G401 (cell line): ENCODE results near the gene KIF1A. TPM values are rescaled to one million over a fixed set of nuclear protein-coding genes. Genes with fewer than 3 reads are reported as not detected.

Experiments used
- total RNA-seq: library from RNA; depleted of rRNA; stranded (reverse); fragments of >200 nt; shearing (Covaris generic); gene quantifications from 2 replicates; pipeline ENCODE4 v1.2.3, GENCODE V29; 2014; rRNA removed

KIF1A gene
- total RNA-seq, 1 experiment from 2014 or later: 24.9 TPM

Other genes starting within 250 kb of the KIF1A start
- 37.6 and 43.0 TPM in 2 replicates for gene CAPN10, start 233.5 kb downstream of the KIF1A start, total RNA-seq
- gene GPR35, start 194.7 kb downstream of the KIF1A start, total RNA-seq: 0.86 TPM in 1 of 2 replicates, not detected in the other
- gene AQP12B, start 137.3 kb downstream of the KIF1A start, total RNA-seq: not detected in 2 replicates
- not detected in 2 replicates for gene AQP12A, start 128.4 kb downstream of the KIF1A start, total RNA-seq
- not detected in 2 replicates for gene AGXT, start 48.6 kb upstream of the KIF1A start, total RNA-seq
- not detected in 2 replicates for gene MAB21L4, start 75.9 kb upstream of the KIF1A start, total RNA-seq
- not detected in 2 replicates for gene CROCC2, start 86.1 kb upstream of the KIF1A start, total RNA-seq
- gene SNED1, start 178.4 kb upstream of the KIF1A start, total RNA-seq: 0.07 and 2.2 TPM in 2 replicates